IMR-90 (cell line): Measurements from ENCODE around the gene NAV2. TPM values are rescaled to one million over a fixed set of nuclear protein-coding genes. Genes with fewer than 3 reads are reported as not detected.

Experiments used
- ATAC-seq: fragments of 200-7000 bp; cut with Tn5 transposase; 2 replicates; pipeline ENCODE4 v1.9.1; 2020; ENCODE audit warnings: low read depth, mild to moderate bottlenecking, moderate library complexity
- BruUV-seq: library from RNA; stranded (reverse); fragments of 400-500 nt; replicated peaks from 2 replicates; lab custom pipeline; 2021; lab: Mats Ljungman, UMichigan
- CTCF ChIA-PET: fragments of 300-600 bp; formaldehyde crosslinking; extraction: SDS; loops from one replicate; lab custom pipeline; 2021; ENCODE audit warnings: antibody characterized with exemption; lab: Yijun Ruan, JAX
- POLR2A ChIA-PET: fragments of 300-600 bp; sonication (Branson Sonifier 250); formaldehyde crosslinking; loops from one replicate; lab custom pipeline; 2022; ENCODE audit warnings: antibody characterized with exemption; ENCODE audit not compliant: unreplicated experiment; lab: Charles Lee
- DNase-seq: peaks from one replicate; pipeline ENCODE4 v3.0.0; 2013
- H2AFZ ChIP-seq: replicated peaks from 2 replicates; pipeline ENCODE3; 2013; ENCODE audit warnings: low read length, mild to moderate bottlenecking; ENCODE audit not compliant: poor library complexity
- H2AK5ac ChIP-seq: 2 replicates; pipeline ENCODE4 v1.6.1; 2013; ENCODE audit warnings: low read depth, low read length, inconsistent platforms
- H2AK9ac ChIP-seq: replicated peaks from 2 replicates; pipeline ENCODE3; 2013; ENCODE audit warnings: mild to moderate bottlenecking, low read depth, low read length, moderate library complexity; ENCODE audit not compliant: poor library complexity
- H2BK120ac ChIP-seq: 2 replicates; pipeline ENCODE4 v1.6.1; 2013; ENCODE audit warnings: low read depth, low read length, inconsistent platforms
- H2BK15ac ChIP-seq: 3 replicates; pipeline ENCODE4 v1.6.1; 2013; ENCODE audit warnings: low read depth, low read length, inconsistent platforms
- H2BK20ac ChIP-seq: 2 replicates; pipeline ENCODE4 v1.6.1; 2013; ENCODE audit warnings: low read depth, mild to moderate bottlenecking, inconsistent platforms, low read length, moderate library complexity
- H2BK5ac ChIP-seq: 2 replicates; pipeline ENCODE4 v1.6.1; 2013; ENCODE audit warnings: mild to moderate bottlenecking, low read depth, low read length, inconsistent platforms; ENCODE audit not compliant: poor library complexity, severe bottlenecking
- H3K14ac ChIP-seq: replicated peaks from 2 replicates; pipeline ENCODE4 v1.6.1; 2013; ENCODE audit warnings: low read depth, low read length, inconsistent platforms
- H3K18ac ChIP-seq: 2 replicates; pipeline ENCODE4 v1.6.1; 2013; ENCODE audit warnings: low read depth, low read length, control low read depth
- H3K23ac ChIP-seq: 2 replicates; pipeline ENCODE4 v1.6.1; 2013; ENCODE audit warnings: low read depth, low read length, inconsistent platforms
- H3K27ac ChIP-seq: 2 replicates; pipeline ENCODE4 v1.5.1; 2013; ENCODE audit warnings: mild to moderate bottlenecking, control low read depth, low read length; ENCODE audit not compliant: insufficient read depth
- H3K27me3 ChIP-seq: 2 replicates; pipeline ENCODE4 v1.6.1; 2013; ENCODE audit warnings: low read length; ENCODE audit not compliant: control insufficient read depth, insufficient read depth
- H3K36me3 ChIP-seq: 2 replicates; pipeline ENCODE4 v1.6.1; 2013; ENCODE audit warnings: low read length, mixed read lengths; ENCODE audit not compliant: control insufficient read depth, insufficient read depth
- H3K4ac ChIP-seq: 2 replicates; pipeline ENCODE4 v1.6.1; 2013; ENCODE audit warnings: low read depth, low read length, inconsistent platforms
- H3K4me1 ChIP-seq: 2 replicates; pipeline ENCODE4 v1.6.1; 2013; ENCODE audit warnings: low read length, mixed read lengths; ENCODE audit not compliant: control insufficient read depth, insufficient read depth
- H3K4me2 ChIP-seq: 2 replicates; pipeline ENCODE4 v1.6.1; 2013; ENCODE audit warnings: low read depth, mild to moderate bottlenecking, control low read depth, low read length, moderate library complexity
- H3K4me3 ChIP-seq: 2 replicates; pipeline ENCODE4 v1.5.1; 2013; ENCODE audit warnings: low read depth, mild to moderate bottlenecking, control low read depth, low read length, moderate library complexity; ENCODE audit not compliant: insufficient read depth
- H3K56ac ChIP-seq: 2 replicates; pipeline ENCODE4 v1.6.1; 2013; ENCODE audit warnings: low read length, inconsistent platforms; ENCODE audit not compliant: insufficient read depth; ENCODE audit errors: extremely low read depth
- H3K79me1 ChIP-seq, 2 experiments: 2 replicates each; pipeline ENCODE4 v1.6.1; 2013; ENCODE audit warnings: low read length in 2 of 2, inconsistent platforms in 1 of 2, low read depth in 1 of 2
- H3K9ac ChIP-seq: 2 replicates; pipeline ENCODE4 v1.6.1; 2013; ENCODE audit warnings: low read depth, low read length, control low read depth
- H3K9me1 ChIP-seq: 2 replicates; pipeline ENCODE4 v1.6.1; 2013; ENCODE audit warnings: low read length, inconsistent platforms; ENCODE audit not compliant: insufficient read depth
- H3K9me3 ChIP-seq: 2 replicates; pipeline ENCODE4 v1.6.1; 2013; ENCODE audit warnings: low read length; ENCODE audit not compliant: control insufficient read depth, insufficient read depth
- H4K20me1 ChIP-seq: 2 replicates; pipeline ENCODE4 v1.6.1; 2013; ENCODE audit warnings: low read length, inconsistent platforms; ENCODE audit not compliant: insufficient read depth
- H4K5ac ChIP-seq: 2 replicates; pipeline ENCODE4 v1.6.1; 2013; ENCODE audit warnings: mild to moderate bottlenecking, low read depth, low read length, control low read depth
- H4K8ac ChIP-seq, 2 experiments: 2 replicates each; pipeline ENCODE4 v1.6.1; 2013; ENCODE audit warnings: low read depth in 2 of 2, low read length in 2 of 2, control low read depth in 1 of 2, inconsistent platforms in 1 of 2
- H4K91ac ChIP-seq: 2 replicates; pipeline ENCODE4 v1.6.1; 2013; ENCODE audit warnings: low read depth, low read length, inconsistent platforms; ENCODE audit not compliant: insufficient read depth
- BHLHE40 ChIP-seq: fragments of 150-350 bp; IDR thresholded peaks from 2 replicates; pipeline ENCODE4 v1.6.1; 2016; ENCODE audit warnings: mild to moderate bottlenecking, low read depth, low read length
- CHD1 ChIP-seq: IDR thresholded peaks from 2 replicates; pipeline ENCODE4 v1.6.1; 2012; ENCODE audit warnings: low read depth, low read length, improper control_type of control experiment
- ELK1 ChIP-seq: fragments of 150-350 bp; IDR thresholded peaks from 2 replicates; pipeline ENCODE4 v1.6.1; 2016; ENCODE audit warnings: low read depth, mild to moderate bottlenecking, low read length, moderate library complexity, borderline replicate concordance
- MAFK ChIP-seq: IDR thresholded peaks from 2 replicates; pipeline ENCODE4 v1.6.1; 2012; ENCODE audit warnings: low read depth, low read length, improper control_type of control experiment
- NFE2L2 ChIP-seq: fragments of 150-350 bp; IDR thresholded peaks from 2 replicates; pipeline ENCODE4 v1.6.1; 2016; ENCODE audit warnings: low read depth, mild to moderate bottlenecking, low read length
- POLR2A ChIP-seq: IDR thresholded peaks from 2 replicates; pipeline ENCODE4 v1.6.1; 2012; ENCODE audit warnings: mild to moderate bottlenecking, low read depth, low read length
- RFX5 ChIP-seq: IDR thresholded peaks from 2 replicates; pipeline ENCODE4 v1.8.0; 2012; ENCODE audit warnings: low read depth, mild to moderate bottlenecking, low read length, moderate library complexity
- WGBS, 2 experiments: methylation state at CpG; one replicate each; pipeline versions ENCODE4 v1.1.5 to v1.1.7; 2013; ENCODE audit warnings: missing lambda C conversion rate in 2 of 2; ENCODE audit not compliant: insufficient read length in 1 of 2; ENCODE audit errors: extremely low coverage in 2 of 2; 5-methylcytosine and 5-hydroxymethylcytosine counted together
- dilution Hi-C: fragments of 300-500 bp; cut with HindIII; formaldehyde crosslinking; loops from one replicate; pipeline ENCODE4 v1.14.3; 2018; ENCODE audit warnings: low sequenced_read_pairs; ENCODE audit not compliant: unreplicated experiment
- in situ Hi-C: fragments of 300-500 bp; cut with MboI; formaldehyde crosslinking; loops from 3 replicates; pipeline ENCODE4 v1.14.3; 2019; ENCODE audit warnings: low sequenced_read_pairs, inconsistent platforms, mixed read lengths
- intact Hi-C: fragments of 100-400 bp; cut with micrococcal nuclease; formaldehyde crosslinking; loops from 2 replicates; pipeline ENCODE4 v1.10.0; 2022
- polyA plus RNA-seq, 3 experiments: library from polyadenylated mRNA; depleted of rRNA; stranded (reverse); fragments of >200 nt; gene quantifications; 2 replicates each; pipeline ENCODE4 v1.2.3, GENCODE V29; 2012; ENCODE audit warnings: low replicate concordance in 1 of 3
- total RNA-seq: library from RNA; depleted of rRNA; stranded (reverse); fragments of >200 nt; gene quantifications from 2 replicates; pipeline ENCODE4 v1.2.3, GENCODE V29; 2012

Gene NAV2
- total and polyA plus RNA-seq, 2 of the 4 experiments (the other 2 are of a cell fraction), result 4.5 to 12.6 TPM

DNA sequence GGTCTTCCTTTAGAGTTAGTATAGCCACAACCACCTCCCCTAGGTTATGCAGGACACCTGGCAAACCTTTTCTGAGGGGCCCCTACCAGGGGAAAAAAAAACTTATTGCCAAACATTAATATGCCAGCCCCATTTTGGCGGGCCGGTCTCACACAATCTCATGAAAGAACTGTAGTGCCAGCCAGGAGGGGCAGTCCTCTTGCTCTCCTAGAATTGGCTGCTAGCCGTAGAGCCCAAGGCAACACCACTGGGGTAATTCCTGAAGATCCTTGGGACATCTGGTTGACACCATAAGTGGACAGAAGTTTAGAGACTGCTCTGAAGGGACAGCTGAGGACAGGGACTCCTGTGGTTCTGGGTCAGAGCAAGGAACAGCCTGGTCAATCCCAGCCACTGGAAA lies 24.2 kb downstream of the NAV2 start:
- Histone ChIP-seq H2AFZ (no peak overlapping the region), H3K4me2 (no peak overlapping the region), H3K56ac (no peak overlapping the region), H3K14ac (no peak overlapping the region), H4K5ac (no peak overlapping the region), H2AK5ac (no peak overlapping the region), H3K4ac (no peak overlapping the region), H2BK15ac (no peak overlapping the region), H3K9me3 (no peaks in the 10 kb centered on the region), H3K27me3 (no peaks in the 10 kb centered on the region), H4K91ac (no peak overlapping the region), H4K8ac (no peak overlapping the region), H3K4me3 (no peak overlapping the region), H3K18ac (no peak overlapping the region), H3K36me3 (no peaks in the 10 kb centered on the region), H4K20me1 (peaks cover 22% of the 10 kb centered on the region; the same call in 1 of the 2 replicates), H2BK5ac (no peak overlapping the region), H2BK120ac (no peak overlapping the region), H2AK9ac (no peak overlapping the region), H3K4me1 (no peaks in the 10 kb centered on the region), H3K27ac (no peak overlapping the region), H3K79me1 (peaks cover 60 to 63% of the 10 kb centered on the region in 2 experiments), H3K23ac (no peak overlapping the region), H2BK20ac (no peak overlapping the region), H3K9ac (no peak overlapping the region), H3K9me1 (peaks cover 4% of the 10 kb centered on the region; the same call in 1 of the 2 replicates)
- in situ Hi-C loops (loop anchor here (5.0 to 10.0 kb wide), 2 partner anchors 170 to 388 kb away; no protein-coding TSS in a partner anchor), intact Hi-C loops (no loop called here), dilution Hi-C loops (no loop called here)
- ChIA-PET POLR2A (interaction anchor here (1.1 kb wide), 1 partner anchor 173 kb away, joined by 6 read pairs; no protein-coding TSS in a partner anchor), CTCF (interaction anchor here (2.3 kb wide), 1 partner anchor 172 kb away, joined by 15 read pairs; no protein-coding TSS in a partner anchor)
- DNase-seq (no peak), ATAC-seq (no peak)
- no TSS peak for BruUV-seq
- TF ChIP-seq NFE2L2, result no peak
- no peak for TF ChIP-seq CHD1
- TF ChIP-seq ELK1, result no peak
- no peak for TF ChIP-seq BHLHE40
- TF ChIP-seq MAFK, result no peak
- TF ChIP-seq RFX5, result no peak
- TF ChIP-seq POLR2A, result no peak
- WGBS, 2 experiments, result 100% methylated on average over 1 of the region's 3 CpGs; no CpG with 5 or more reads in 1 of the 2 experiments
